Stimulated activated naive CD8-positive, alpha-beta T cell treated with anti-CD3 and anti-CD28 coated beads, Interleukin-15, Interleukin-2, amounts not matched to agents 100 U/mL and 50 U/mL, for 24 hours (primary cell): ENCODE measurements around the gene LRRC8C.

Experiments used
- ATAC-seq: fragments of 150-1000 bp; cut with Tn5 transposase; one replicate; pipeline ENCODE4 v1.10.0; 2021
- DNase-seq: peaks from one replicate; pipeline ENCODE4 v3.0.0; 2021

Gene LRRC8C

DNA sequence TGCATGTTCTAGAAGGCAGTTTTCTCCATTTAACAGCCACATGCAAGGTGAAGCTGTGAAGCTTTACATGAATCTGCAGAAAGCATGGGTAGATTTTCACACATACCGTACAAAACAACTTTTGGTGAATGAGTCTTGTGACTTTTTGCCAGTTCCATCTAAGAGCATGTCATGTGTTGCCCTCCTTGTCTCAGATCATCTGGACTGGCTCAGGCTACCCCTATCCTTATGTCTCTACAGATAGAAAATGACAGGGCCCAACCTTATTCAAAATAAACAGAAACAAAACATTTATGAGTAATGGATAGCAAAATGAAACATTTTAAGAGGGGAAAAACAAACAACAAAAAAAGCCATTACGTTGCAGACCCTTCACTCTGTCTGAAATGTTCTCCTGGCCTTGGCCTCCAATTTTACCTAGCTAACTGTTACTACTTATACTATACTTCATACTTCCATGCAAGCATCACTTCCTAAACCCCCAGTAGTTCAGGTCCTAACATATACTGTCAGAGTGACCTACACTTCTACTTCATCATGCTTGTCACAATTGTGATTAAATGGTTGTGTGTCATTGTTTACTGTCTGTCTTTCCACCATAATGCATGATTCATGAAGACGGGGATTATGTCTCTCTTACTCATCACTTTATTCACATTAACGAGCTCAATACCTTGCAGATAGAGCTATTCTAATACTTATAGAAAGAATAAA is 39.0 kb downstream of the LRRC8C start:
- ATAC-seq (peak; percentile 52), DNase-seq (no peak)

DNA sequence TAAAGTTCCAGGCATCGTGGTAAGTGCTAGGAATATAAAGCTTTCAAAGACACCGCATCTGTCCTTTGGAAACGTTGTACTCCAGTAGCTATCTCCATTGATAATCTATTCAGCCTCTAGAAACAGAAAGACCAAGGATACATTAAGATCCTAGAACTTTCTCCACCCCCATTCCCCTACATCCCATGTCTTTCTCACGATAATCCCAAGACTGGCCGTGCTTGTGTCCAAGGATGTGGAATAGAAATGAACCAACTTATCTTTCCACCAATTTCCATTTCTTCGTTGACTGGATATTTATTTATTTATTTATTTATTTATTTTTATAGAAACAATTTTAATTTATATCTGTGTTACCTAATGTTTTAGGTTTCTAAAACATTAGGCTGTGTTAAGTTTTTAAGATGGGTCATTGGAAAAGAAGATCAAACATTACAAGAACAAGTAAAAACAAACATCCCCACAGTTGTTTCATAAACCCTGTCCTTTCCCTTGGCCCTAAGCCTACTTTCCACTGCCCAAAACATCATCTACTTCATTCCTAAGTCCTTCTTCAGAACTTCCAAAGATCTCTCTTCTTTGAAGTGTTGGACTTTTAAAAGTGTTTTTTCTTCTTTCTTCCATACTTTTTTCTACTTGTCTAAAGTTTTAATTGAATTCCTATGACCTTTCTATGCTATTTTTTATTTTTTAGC is 39.7 kb downstream of the LRRC8C start:
- ATAC-seq, result no peak
- DNase-seq, result no peak

DNA sequence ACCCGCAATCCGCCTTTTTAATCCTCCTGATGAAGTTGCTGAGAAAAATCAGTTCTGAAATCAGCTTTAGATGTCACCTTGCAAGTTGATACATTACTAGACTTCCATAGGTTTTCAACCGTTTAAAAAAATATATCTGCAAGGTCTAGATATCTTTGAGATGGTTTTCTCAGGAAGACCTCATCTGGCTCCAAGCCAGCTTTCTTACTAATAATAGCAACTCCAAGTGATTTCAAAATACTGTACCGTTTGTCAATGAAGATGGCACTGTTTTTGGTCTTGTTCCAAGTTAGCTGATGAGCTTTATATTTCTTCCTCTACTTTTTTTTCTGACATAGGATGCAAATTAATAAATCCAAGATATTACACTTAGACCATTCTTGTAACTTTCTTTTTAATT is 40.3 kb downstream of the LRRC8C start:
- DNase-seq (no peak), ATAC-seq (no peak)

DNA sequence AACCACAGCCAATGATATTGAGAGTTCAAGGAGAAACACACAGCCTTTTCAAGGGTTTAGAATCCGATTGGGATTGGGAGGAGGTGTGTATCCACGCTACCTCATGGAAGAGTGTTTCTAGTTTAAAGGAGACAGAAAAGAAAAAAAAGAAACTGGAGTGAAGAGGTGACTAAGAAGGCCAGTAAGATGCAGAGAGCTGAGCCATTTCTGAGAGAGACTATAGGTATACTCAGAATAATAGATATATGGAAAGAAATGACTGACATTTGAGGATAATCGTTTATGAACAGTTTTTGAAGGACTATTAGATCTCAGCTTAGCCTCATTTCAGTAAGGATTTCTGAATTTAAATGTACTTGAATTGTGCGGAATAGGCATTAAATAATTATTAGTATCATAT is 42.8 kb downstream of the LRRC8C start:
- peak; percentile 53 for ATAC-seq
- DNase-seq, result no peak

- ATAC-seq (no peak), DNase-seq (no peak)
Measured at GRCh38 chr1:89681045-89681729, 48.3 kb downstream of the LRRC8C start.

DNA sequence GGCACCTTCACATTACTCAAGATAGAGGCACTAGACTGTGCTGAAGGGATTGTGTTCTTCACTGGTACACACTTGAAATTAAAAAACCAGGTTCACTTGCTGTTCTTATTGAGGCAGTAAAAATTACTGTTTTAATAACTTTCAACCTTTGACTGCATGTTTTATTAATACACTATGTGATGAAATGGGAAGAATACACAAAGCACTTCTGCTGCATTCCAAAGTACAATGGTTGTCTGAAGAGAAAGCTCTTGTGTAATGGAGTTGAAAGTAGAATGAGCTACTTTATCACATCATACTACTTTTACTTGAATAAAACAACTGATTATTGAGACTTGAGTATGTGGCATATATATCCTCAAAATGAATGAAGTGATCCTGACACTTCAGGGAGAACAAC is 49.7 kb downstream of the LRRC8C start:
- no peak for DNase-seq
- no peak for ATAC-seq

DNA sequence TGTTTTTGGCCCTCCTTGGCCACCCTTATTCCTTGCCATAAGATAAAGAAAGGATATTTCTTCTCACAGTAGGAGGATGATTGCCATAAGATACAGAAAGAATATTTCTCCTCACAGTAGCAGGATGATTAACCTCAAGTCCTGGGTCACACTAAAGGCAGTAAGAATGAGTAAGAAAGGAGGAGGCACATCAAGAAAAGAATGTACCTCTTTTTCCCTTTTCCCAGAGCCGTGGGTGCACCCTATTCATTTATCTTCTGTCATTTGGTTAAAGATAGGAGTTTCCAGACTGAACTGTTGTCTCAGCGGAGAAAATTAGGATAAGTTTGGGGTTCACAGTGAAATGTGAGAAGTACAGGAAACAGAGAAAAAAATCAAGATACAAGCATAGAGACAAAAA is 52.5 kb downstream of the LRRC8C start:
- ATAC-seq (no peak), DNase-seq (no peak)

GRCh38 chr1:89686520-89686919 is 53.6 kb downstream of the LRRC8C start:
- ATAC-seq, result peak; percentile 50
- no peak for DNase-seq

- DNase-seq (no peak), ATAC-seq (no peak)
Measured at GRCh38 chr1:89687254-89687653, 54.3 kb downstream of the LRRC8C start.

GRCh38 chr1:89688607-89689006 is 55.7 kb downstream of the LRRC8C start:
- ATAC-seq, result peak; percentile 82
- no peak for DNase-seq

- ATAC-seq (no peak), DNase-seq (no peak)
Measured at GRCh38 chr1:89689234-89689633, 56.3 kb downstream of the LRRC8C start.

GRCh38 chr1:89690595-89690994 is 57.7 kb downstream of the LRRC8C start:
- no peak for ATAC-seq

GRCh38 chr1:89692601-89693521 is 59.9 kb downstream of the LRRC8C start:
- no peak for DNase-seq

More at GRCh38 chr1:89690595-89690994, 57.7 kb downstream of the LRRC8C start:
- no peak for DNase-seq

DNA sequence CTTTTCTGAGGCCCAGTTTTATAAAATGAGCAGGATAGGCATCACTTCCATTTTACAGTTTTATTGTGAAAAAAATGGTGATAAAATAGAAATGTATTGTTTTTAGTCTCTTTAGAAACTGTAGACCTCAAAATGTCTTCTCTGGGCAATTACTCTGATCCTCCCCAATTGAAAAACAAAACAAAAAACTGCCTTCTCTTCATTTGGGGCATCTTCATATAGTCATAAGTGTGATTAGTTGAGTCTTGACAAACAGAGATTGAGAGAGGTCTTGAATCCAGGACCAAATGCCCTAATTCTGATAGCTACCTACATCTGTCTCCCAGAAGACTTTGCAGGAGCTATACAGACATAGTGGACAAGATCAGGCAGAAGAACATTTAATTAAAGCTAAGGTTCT is 62.9 kb downstream of the LRRC8C start:
- ATAC-seq (no peak), DNase-seq (no peak)

More at GRCh38 chr1:89692601-89693521, 59.9 kb downstream of the LRRC8C start:
- peak; percentile 35 for ATAC-seq

GRCh38 chr1:89697383-89697782 is 64.5 kb downstream of the LRRC8C start:
- DNase-seq, result no peak
- ATAC-seq, result no peak

DNA sequence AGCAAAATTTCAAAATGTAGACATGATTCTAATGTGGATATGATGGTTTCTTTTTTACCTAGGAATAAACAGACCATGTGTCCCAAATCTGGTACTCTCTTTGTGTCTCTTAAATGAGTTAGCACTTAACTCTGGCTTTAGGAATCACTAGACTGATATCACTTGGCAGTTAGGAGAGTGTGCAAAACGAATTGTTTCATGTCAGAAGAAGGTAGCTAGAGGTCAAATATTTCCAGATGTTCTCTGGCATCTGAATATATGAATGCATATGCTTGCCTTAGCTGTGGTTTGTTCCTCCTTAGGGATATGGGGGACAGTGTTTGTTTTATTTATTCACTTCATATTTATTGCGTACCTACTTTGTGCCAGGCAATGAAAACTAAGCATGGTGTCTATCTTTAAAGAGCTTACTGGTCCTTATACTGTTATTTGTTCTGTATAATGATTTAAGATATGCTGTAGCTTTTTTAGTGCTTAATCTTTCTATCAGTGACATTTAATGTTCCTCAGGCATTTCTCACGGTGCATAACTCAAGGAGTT is 65.2 kb downstream of the LRRC8C start:
- ATAC-seq (no peak), DNase-seq (no peak)

DNA sequence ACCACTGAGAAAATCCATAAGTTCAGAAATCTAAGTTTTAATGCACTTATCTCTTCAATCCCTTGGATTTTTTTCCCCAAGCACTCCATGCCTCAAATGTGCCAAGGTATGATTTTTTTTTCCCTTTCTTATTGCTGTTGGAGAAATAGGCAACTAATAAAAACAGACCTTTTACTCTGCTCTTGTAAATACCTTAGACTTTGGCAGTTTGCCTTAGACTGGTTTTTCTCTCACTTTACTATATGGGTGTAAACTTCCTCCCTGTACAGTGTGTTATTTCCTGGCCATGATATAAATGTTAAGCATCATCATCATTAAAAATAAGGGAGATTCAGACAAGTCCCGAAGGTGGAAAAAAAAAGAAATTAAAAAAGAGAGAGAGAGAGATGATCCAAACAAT is 65.7 kb downstream of the LRRC8C start:
- DNase-seq, result no peak
- ATAC-seq, result no peak

DNA sequence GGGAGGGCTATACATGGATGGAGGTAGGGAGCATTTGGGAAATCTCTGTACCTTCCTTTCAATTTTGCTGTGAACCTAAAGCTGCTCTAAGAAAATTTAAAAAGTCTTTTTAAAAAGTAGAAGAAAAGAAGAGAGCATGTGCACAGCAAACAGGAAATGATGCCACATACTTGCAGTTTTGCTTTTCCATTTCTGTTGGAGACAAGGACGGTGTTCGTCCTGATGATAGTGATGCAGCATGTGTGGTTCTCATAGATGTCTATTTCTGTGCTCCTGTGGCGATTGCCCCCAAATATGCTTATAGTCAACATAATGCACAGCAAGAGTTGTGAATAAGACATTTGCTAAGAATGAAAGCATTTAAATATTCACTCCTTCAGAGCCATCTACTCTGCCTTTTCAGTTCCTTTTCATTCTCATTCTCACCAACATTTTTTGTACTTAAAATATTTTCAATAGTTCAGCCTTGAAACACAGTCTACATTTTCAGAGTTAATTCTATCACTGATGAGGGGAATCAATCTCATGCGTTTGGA is 66.6 kb downstream of the LRRC8C start:
- no peak for DNase-seq
- no peak for ATAC-seq

DNA sequence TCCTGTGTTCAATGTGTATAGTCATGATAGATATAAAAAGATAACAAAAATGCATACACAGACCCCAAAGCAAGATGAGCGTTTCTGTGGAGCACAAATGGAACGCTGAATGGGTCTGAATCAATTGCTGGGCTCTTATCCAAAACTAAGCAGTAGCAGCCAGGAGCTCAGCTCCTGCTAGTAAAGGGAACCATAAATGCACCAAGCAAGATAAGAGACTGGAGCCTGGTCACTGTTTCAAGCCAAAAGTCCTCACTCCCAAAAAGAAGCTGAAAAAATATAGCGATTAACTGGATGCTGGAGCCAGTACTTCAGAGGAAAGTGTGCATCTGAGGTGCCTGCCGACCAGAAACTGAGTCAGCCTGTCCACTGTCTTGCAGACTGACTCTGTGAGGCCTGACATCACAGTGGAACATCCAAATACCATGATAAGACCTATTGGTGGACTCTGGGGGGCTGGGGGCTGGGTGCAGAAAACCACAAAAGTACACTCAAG is 68.9 kb downstream of the LRRC8C start:
- DNase-seq, result peak; percentile 73
- ATAC-seq, result peak; percentile 98

- ATAC-seq (no peak), DNase-seq (no peak)
Measured at GRCh38 chr1:89702520-89703045, 69.7 kb downstream of the LRRC8C start.

- ATAC-seq (no peak), DNase-seq (no peak)
Measured at GRCh38 chr1:89703469-89703868, 70.5 kb downstream of the LRRC8C start.
